Neural cell (in vitro differentiated cells): ENCODE results near the gene FEM1B.

Experiments
- EP300 ChIP-seq: fragments of 450-650 bp; conservative IDR thresholded peaks from 2 replicates; pipeline ENCODE4 v1.6.1; 2014; ENCODE audit warnings: antibody characterized with exemption, mild to moderate bottlenecking, moderate library complexity; ENCODE audit not compliant: poor library complexity, severe bottlenecking
- REST ChIP-seq: IDR thresholded peaks from 2 replicates; pipeline ENCODE4 v1.6.1; 2012; ENCODE audit warnings: borderline replicate concordance
- TAF1 ChIP-seq: IDR thresholded peaks from 2 replicates; pipeline ENCODE4 v1.6.1; 2012; ENCODE audit warnings: low read depth
- TF ChIP-seq, protein P1 (sequence below): fragments of 450-650 bp; IDR thresholded peaks from 2 replicates; pipeline ENCODE4 v1.5.1; 2014; ENCODE audit warnings: antibody characterized with exemption, mild to moderate bottlenecking, moderate library complexity; ENCODE audit not compliant: poor library complexity, severe bottlenecking

DNA sequence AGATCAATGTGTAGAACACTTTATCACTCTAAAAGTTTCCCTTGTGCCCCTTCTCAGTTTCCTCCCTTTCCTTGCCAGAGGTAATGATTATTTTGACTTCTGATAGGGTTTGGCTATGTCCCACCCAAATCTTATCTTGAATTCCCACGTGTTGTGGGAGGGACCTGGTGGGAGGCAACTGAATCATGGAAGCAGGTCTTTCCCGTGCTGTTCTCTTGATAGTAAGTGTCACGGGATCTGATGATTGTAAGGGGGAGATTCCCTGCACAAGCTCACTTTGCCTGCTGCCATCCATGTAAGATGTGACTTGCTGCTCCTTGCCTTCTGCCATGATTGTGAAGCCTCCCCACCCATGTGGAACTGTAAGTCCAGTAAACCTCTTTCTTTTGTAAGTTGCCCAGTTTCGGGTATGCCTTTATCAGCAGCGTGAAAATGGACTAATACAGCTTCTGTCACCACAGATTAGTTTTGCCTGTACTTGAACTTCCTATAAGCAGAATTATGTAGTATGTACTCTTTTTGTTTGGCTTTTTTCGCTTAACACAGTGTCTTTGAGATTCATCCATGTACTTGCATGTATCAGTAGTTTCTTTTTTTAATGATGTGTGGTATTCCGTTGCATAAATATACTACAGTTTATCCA, 7.2 kb downstream of the FEM1B start:
- TF ChIP-seq, protein P1, sequence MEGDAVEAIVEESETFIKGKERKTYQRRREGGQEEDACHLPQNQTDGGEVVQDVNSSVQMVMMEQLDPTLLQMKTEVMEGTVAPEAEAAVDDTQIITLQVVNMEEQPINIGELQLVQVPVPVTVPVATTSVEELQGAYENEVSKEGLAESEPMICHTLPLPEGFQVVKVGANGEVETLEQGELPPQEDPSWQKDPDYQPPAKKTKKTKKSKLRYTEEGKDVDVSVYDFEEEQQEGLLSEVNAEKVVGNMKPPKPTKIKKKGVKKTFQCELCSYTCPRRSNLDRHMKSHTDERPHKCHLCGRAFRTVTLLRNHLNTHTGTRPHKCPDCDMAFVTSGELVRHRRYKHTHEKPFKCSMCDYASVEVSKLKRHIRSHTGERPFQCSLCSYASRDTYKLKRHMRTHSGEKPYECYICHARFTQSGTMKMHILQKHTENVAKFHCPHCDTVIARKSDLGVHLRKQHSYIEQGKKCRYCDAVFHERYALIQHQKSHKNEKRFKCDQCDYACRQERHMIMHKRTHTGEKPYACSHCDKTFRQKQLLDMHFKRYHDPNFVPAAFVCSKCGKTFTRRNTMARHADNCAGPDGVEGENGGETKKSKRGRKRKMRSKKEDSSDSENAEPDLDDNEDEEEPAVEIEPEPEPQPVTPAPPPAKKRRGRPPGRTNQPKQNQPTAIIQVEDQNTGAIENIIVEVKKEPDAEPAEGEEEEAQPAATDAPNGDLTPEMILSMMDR, result no peak
- no peak for TF ChIP-seq TAF1
- TF ChIP-seq EP300, result no peak
- no peak for TF ChIP-seq REST
